SJSA1 (cell line): ENCODE measurements around the gene ITGB5. TPM values are rescaled to one million over a fixed set of nuclear protein-coding genes. Genes with fewer than 3 reads are reported as not detected.
"Not testable (repeated sequence)": the region's sequence is repeated elsewhere in the genome, so short reads cannot be mapped to it uniquely, and the experiment has no call there.

ENCODE experiments used
- DNase-seq, 2 experiments: peaks; one replicate each; pipeline ENCODE4 v3.0.0-alpha.2; 2015 to 2020; ENCODE audit warnings: low spot score in 2 of 2, low read depth in 1 of 2
- H3K27ac ChIP-seq: fragments of 250-450 bp; sonication (Bioruptor Pico); 2 replicates; pipeline ENCODE4 v1.5.1; 2020; ENCODE audit warnings: mild to moderate bottlenecking, moderate library complexity
- H3K27me3 ChIP-seq: fragments of 250-450 bp; sonication (Bioruptor Pico); replicated peaks from 2 replicates; pipeline ENCODE4 v1.5.1; 2020; ENCODE audit warnings: mild to moderate bottlenecking, moderate library complexity
- H3K36me3 ChIP-seq: fragments of 250-450 bp; sonication (Bioruptor Pico); 2 replicates; pipeline ENCODE4 v1.5.1; 2020; ENCODE audit warnings: mild to moderate bottlenecking
- H3K4me1 ChIP-seq: fragments of 250-450 bp; sonication (Bioruptor Pico); replicated peaks from 2 replicates; pipeline ENCODE4 v1.6.1; 2021; ENCODE audit warnings: mild to moderate bottlenecking
- H3K4me3 ChIP-seq: fragments of 250-450 bp; sonication (Bioruptor Pico); 2 replicates; pipeline ENCODE4 v1.5.1; 2020; ENCODE audit warnings: mild to moderate bottlenecking
- H3K9me3 ChIP-seq: fragments of 250-450 bp; sonication (Bioruptor Pico); replicated peaks from 2 replicates; pipeline ENCODE4 v1.5.1; 2020; ENCODE audit warnings: mild to moderate bottlenecking
- total RNA-seq: library from RNA; depleted of rRNA; stranded (reverse); fragments of >200 nt; shearing (Covaris generic); gene quantifications from 2 replicates; pipeline ENCODE4 v1.2.3, GENCODE V29; 2014

ITGB5 gene
- total RNA-seq, 1 experiment from 2014 or later = 84.6 TPM

DNA sequence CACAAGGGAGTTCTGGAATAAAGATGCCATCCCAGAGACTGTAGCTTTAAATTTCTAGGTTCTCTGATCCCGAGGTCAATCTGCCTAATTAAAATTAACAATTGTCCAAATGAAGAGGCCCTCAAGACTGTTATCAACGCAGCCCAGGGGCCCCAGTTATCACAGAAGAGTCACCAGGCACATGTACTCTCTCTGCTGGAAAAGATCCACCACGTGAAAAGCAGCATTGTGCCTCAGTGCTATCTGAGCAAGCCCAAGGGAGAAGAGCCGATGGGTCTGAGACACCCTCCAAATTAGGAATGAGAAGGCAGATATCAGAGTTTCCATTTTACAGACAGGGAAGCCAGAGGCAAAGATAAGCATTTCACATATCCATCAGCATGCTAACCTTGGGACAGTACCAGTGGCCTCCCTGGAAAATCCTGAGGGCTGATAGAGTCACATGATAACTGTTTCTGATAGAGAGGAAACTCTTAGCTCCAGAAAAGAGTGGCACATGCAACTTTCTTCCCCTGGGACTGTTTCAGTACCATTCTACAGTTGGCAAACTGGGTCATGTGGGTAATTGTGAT is 55.5 kb downstream of the ITGB5 start:
- Histone ChIP-seq H3K27me3 (no peaks in the 10 kb centered on the region), H3K4me3 (no peak overlapping the region), H3K36me3 (peaks cover 2% of the 10 kb centered on the region; the same call in 1 of the 2 replicates), H3K4me1 (peaks cover 58% of the 10 kb centered on the region), H3K27ac (peak overlapping the region; percentile 90), H3K9me3 (no peaks in the 10 kb centered on the region)
- DNase-seq = no peak

DNA sequence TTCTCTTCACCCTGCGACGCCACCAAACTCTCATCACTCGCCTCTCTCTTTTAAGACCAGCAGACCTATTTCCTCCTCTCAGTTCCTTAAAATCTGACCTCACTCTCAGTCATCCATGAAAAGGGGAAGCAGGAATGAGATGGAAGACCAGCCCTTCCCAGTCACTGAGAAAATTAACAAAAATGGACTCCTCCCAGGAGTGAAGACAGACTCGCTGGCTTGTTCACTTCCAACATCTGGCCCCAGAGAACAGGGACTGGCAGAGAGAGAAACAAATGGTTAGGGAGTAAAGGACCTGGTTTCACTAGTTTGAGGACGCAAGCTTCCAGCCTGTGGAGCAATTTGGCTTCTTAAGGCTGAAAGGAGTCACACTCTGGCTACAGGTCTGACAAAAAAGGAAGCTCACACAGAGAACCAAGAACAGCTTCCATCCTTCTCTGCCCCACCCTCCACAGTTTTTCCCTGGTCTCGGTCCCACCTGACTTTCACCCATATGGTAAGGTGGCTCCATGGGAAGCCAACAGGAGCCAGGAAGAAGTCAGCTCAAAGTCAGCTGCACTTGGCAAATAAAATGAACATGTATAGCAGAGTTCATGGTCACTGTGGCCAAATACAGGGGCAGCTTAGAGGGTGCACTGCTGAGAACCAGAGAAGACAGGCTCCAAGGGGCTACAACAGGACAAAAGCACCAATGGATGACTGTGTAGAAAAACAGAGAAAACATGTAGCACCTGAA is 57.2 kb downstream of the ITGB5 start:
- no peak overlapping the region for H3K27ac ChIP-seq

DNA sequence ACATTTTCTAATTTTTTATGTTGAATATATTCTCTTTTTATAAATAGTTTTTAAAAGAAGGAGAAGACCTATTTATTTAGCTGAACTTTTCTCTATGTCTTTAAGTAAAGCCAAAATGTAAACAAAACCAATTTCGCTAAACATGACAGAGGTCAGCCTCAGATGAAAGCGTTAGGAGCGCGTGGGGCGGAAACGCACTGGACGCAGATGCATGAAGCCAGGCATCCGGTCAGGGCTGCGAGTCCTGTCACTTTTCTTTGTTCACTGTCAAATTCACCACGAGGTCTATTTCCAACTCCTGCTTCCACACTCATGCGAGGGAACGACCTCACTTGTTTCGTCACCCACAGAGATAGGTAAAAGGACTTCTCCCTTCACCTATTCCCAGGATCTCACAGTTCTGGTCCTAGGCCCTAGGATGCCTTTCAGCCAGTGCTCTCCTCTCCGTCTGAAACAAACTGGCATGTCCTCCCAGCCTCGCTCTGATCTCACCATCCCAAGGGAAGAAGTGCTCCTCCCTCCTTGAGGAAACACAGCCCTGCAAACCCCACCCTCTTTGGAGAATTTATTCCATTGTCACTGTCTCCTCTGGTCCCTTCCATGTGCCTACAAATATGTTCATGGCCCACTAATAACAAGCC is 57.9 kb downstream of the ITGB5 start:
- Histone ChIP-seq H3K27me3 (no peaks in the 10 kb centered on the region), H3K36me3 (peaks cover 2% of the 10 kb centered on the region; the same call in 1 of the 2 replicates), H3K9me3 (no peaks in the 10 kb centered on the region), H3K27ac (no peak overlapping the region), H3K4me3 (no peak overlapping the region), H3K4me1 (peaks cover 58% of the 10 kb centered on the region)
- no peak for DNase-seq

More for the DNA sequence above, 57.2 kb downstream of the ITGB5 start:
- DNase-seq = no peak
- H3K4me1 ChIP-seq = peaks cover 59% of the 10 kb centered on the region
- peaks cover 2% of the 10 kb centered on the region; the same call in 1 of the 2 replicates for H3K36me3 ChIP-seq
- H3K9me3 ChIP-seq = no peaks in the 10 kb centered on the region
- H3K27me3 ChIP-seq = no peaks in the 10 kb centered on the region
- no peak overlapping the region for H3K4me3 ChIP-seq

DNA sequence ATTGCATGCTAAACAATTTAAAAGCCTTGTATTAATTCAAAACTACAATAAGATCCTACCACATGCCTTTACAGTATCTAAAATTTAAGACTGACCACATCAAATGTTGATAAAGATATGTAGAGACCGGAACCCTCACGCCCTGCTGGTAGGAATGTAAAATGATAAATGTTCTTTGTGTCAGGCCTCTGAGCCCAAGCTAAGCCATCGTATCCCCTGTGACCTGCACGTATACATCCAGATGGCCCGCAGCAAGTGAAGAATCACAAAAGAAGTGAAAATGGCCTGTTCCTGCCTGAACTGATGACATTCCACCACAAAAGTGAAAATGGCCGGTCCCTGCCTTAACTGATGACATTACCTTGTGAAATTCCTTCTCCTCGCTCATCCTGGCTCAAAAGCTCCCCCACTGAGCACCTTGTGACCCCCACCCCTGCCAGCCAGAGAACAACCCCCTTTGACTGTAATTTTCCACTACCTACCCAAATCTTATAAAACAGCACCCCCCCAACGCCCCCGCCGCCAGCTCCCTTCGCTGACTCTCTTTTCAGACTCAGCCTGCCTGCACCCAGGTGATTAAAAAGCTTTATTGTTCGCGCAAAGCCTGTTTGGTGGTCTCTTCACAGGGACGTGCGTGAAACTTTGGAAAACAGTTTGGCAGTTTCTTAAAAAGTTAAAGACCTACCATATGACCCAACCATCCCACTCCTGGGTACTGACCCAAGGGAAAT is 59.5 kb downstream of the ITGB5 start:
- Histone ChIP-seq H3K27ac (peak overlapping the region; percentile 51; the same call in 1 of the 2 replicates), H3K4me1 (peaks cover 46% of the 10 kb centered on the region)
- H3K9me3 ChIP-seq, H3K27me3 ChIP-seq, H3K4me3 ChIP-seq, H3K36me3 ChIP-seq: not testable (repeated sequence)
- DNase-seq = peak in 1 of 2 experiments; percentile 31

DNA sequence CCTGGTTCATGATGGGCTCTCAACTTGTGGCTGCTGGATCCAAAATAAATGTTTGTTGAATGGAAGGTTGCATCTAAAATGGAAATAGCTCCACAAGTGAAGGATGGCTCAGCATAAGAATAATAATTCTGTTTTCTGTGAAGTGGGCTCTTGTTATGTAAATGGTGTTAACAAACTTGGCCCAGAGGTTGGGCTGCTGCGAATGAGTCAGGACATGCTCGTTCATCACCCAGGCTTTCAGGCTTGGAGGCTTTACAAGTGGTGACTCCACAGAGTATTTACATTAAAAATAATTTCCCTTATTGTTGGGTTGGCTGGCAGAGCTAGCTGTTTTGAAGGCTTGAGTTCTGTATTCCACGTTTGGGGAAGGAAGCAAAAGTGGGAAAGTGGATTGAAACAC is 60.5 kb downstream of the ITGB5 start:
- Histone ChIP-seq H3K36me3 (no peaks in the 10 kb centered on the region; the same call in 1 of the 2 replicates), H3K4me1 (peaks cover 37% of the 10 kb centered on the region), H3K4me3 (no peak overlapping the region), H3K9me3 (no peaks in the 10 kb centered on the region), H3K27ac (peak overlapping the region; percentile 51), H3K27me3 (no peaks in the 10 kb centered on the region)
- peak; percentile 68 to 72 for DNase-seq

DNA sequence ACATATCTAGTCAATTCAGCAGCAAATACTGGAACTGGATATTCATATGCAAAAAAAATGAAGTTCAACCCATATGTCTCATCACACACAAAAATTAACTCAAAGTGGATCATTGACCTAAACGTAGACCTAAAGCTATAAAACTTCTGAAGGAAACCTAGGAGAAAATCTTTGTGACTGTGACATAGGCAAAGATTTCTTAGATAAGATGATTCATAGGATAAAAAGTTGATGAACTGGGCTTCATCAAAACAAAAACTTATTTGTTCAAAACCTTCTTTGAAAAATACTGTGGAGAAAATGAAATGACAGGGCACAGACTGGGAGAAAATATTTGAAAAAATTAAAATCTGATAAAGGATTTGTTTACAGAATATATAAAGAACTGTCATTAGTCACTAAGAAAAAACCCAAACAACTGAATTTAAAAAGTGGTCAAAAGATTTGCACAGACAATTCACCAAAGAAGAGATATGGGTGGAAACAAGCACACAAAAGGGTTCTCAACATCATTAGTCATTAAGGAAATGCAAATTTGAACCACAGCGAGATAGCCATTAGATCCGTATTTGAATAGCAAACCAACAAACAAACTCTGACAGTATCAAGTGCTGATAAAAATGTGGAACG is 62.8 kb downstream of the ITGB5 start:
- peak overlapping the region; percentile 16; the same call in 1 of the 2 replicates for H3K27ac ChIP-seq
- DNase-seq = peak in 1 of 2 experiments; percentile 66
- H3K36me3 ChIP-seq = no peaks in the 10 kb centered on the region
- no peaks in the 10 kb centered on the region for H3K27me3 ChIP-seq
- H3K4me1 ChIP-seq = peaks cover 36% of the 10 kb centered on the region
- H3K4me3 ChIP-seq = no peak overlapping the region
- H3K9me3 ChIP-seq = no peaks in the 10 kb centered on the region

DNA sequence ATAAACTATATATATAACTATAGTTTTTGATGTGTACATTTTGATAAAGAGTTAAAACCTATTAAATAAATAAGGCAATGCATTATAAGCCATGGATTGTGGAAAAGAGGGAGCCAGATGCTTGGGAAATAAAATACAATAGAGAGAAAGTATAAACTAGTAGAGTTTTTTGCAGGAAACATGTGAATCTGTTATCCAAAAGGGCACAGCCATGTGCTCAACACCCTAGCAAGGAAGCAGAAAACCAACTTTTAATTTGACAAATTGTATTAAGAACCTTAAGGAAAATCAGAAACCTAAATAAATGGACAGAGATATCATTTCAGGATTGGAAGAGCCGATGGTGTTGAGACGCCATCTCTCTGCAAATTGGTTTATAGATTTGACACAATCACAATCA is 63.5 kb downstream of the ITGB5 start:
- no peak for DNase-seq
- Histone ChIP-seq H3K9me3 (no peaks in the 10 kb centered on the region), H3K4me1 (peaks cover 36% of the 10 kb centered on the region)

DNA sequence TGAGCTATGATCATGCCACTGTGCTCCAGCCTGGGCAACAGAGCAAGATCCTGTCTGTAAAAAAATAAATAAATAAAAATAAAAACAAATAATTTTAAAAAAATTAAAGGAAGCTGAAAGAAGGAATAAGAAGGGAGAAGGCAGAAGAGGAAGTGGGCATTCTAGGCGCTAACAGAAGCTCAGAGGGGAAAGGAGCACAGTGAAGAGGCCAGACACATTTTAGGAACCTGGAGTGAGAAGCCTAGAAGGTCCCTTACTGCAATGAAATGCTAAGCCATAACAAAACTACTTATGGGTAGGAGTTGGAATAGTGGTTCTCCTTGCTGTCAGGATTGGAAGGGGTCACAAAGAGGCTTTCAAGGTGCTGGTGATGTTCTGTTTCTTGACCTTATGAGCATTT is 64.0 kb downstream of the ITGB5 start:
- H3K4me3 ChIP-seq = no peak overlapping the region
- no peaks in the 10 kb centered on the region for H3K36me3 ChIP-seq
- H3K9me3 ChIP-seq = no peaks in the 10 kb centered on the region
- no peak for DNase-seq
- peaks cover 36% of the 10 kb centered on the region for H3K4me1 ChIP-seq
- H3K27me3 ChIP-seq = no peaks in the 10 kb centered on the region
- no peak overlapping the region for H3K27ac ChIP-seq

More for the DNA sequence above, 63.5 kb downstream of the ITGB5 start:
- no peak overlapping the region for H3K4me3 ChIP-seq
- no peaks in the 10 kb centered on the region for H3K27me3 ChIP-seq
- H3K36me3 ChIP-seq = no peaks in the 10 kb centered on the region
- H3K27ac ChIP-seq = no peak overlapping the region

DNA sequence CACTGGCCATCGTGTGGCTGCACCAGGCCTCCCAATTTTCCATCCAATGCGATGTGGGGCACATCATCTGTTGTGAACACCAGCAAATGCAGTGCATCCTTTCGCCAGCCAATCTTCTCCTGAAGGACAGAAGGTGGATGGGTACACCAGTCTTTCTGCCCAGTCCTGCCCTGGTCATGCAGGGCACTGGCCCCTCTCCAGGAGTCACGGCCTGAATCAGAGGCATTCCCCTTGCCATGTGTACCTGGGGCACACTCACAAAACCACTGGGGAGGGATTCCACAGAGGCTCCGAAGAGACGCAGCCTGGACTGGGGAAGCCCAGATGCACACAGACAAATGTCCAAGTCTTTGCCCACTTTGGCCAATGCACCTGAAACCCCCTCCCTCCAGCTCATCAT is 65.8 kb downstream of the ITGB5 start:
- Histone ChIP-seq H3K27me3 (no peaks in the 10 kb centered on the region), H3K4me1 (peaks cover 17% of the 10 kb centered on the region), H3K9me3 (no peaks in the 10 kb centered on the region), H3K27ac (no peak overlapping the region), H3K4me3 (no peak overlapping the region), H3K36me3 (no peaks in the 10 kb centered on the region; the same call in 1 of the 2 replicates)
- no peak for DNase-seq

DNA sequence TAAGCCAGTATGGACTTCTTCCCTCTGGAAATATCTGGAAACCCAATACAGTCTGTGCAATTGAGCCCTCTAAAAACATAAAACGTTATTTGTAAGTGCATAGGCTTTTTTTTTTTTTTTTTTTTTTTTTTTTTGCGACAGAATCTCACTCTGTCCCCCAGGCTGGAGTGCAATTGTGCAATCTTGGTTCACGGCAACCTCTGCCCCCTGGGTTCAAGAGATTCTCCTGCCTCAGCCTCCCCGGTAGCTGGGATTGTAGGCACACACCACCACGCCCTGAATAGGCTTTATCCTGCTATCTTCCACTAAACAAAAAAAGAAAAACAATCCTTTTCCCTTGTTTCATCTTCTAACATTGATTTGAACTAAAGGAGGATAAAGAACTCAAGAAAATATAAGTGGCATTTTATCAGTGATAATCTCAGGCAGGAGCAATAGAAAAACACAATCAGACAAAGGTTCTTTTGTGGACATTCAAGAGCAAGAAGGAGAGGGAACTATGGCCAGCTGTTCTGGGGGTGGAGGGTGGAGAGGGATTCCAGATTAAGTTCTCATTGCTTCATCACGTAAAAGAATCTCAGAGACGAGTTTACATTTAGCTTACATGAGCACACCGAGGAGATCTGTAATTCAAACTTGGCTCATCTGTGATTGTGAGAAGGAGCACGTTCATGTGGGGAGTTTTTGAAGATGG is 68.6 kb downstream of the ITGB5 start:
- Histone ChIP-seq H3K4me1 (peaks cover under 1% of the 10 kb centered on the region), H3K27ac (no peak overlapping the region), H3K36me3 (no peaks in the 10 kb centered on the region; the same call in 1 of the 2 replicates), H3K27me3 (no peaks in the 10 kb centered on the region), H3K9me3 (no peaks in the 10 kb centered on the region), H3K4me3 (no peak overlapping the region)
- DNase-seq = no peak

DNA sequence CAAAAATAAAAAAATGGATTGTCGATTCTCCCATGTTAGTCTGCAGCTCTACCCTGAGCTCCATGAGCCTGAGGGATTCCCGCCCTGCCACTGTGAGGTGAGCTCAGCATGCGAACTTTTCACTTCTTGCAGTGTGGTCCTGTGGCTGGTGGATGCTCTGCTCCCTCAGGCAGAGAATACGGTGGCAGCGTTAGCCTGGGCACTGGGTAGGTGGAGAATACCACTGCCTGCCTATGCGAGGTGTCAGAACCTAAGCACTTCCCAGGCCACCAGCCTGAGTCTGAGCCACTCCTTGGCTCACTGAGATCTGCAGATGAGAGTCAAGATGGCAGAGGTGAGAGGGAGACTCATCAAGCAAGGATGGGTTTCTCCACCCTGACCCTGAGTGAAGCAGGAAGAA is 70.1 kb downstream of the ITGB5 start:
- Histone ChIP-seq H3K27me3 (no peaks in the 10 kb centered on the region), H3K27ac (no peak overlapping the region), H3K4me3 (no peak overlapping the region), H3K36me3 (no peaks in the 10 kb centered on the region; the same call in 1 of the 2 replicates), H3K9me3 (no peaks in the 10 kb centered on the region), H3K4me1 (peaks cover 15% of the 10 kb centered on the region)
- DNase-seq = no peak

DNA sequence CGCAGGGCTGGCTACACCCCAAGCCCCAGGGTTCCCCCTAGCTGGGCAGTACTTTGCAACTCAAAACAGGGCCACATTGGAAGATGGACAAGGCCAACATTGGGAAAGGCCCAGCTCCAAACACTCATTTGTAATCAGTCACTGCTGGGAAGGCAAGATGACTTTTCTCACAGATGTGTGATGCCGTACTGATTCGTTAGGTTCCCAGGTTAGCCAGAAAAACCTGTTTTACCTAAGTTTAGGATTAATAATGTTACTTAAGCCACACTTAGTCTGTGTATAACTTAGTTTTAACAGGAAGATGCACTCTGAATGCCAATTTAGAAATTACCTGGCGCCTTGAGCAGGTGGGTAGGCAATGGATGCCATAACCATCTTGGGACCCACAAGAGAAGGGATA is 71.0 kb downstream of the ITGB5 start:
- peaks cover 24% of the 10 kb centered on the region for H3K4me1 ChIP-seq
- DNase-seq = no peak
- H3K9me3 ChIP-seq = no peaks in the 10 kb centered on the region
- H3K4me3 ChIP-seq = no peak overlapping the region
- H3K36me3 ChIP-seq = no peaks in the 10 kb centered on the region; the same call in 1 of the 2 replicates
- no peaks in the 10 kb centered on the region for H3K27me3 ChIP-seq
- H3K27ac ChIP-seq = no peak overlapping the region

DNA sequence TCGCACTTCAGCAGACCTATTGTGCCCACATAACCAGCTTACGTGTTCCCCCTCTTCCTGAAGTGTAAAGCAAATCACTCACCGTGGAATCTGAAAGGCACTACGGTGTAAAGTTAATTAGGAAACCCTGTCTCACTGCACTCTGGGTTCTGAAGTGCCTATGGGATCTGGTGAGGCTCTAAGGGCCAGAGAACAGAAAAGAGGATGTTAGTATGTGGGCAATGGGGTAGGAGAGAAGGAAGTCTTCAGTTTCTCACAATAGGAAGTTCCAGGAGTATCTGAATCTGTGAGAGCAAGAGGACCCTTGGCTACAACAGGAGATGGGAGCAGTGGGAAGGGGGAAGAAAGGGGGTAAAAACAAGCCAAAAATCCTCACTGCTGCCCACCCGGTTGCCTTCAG is 71.4 kb downstream of the ITGB5 start:
- no peak for DNase-seq
- H3K4me3 ChIP-seq = no peak overlapping the region
- H3K9me3 ChIP-seq = no peaks in the 10 kb centered on the region
- peaks cover 26% of the 10 kb centered on the region for H3K4me1 ChIP-seq
- no peaks in the 10 kb centered on the region for H3K27me3 ChIP-seq
- H3K27ac ChIP-seq = no peak overlapping the region
- no peaks in the 10 kb centered on the region; the same call in 1 of the 2 replicates for H3K36me3 ChIP-seq
